ENCODE measurements around the gene AGK.

The AGK gene

GRCh38 chr7:141584935-141585334 lies 33.7 kb downstream of the AGK start:
- no peak for TF ChIP-seq CTCF (IDR thresholded peaks at IDR 0.05)
- Histone ChIP-seq H3K9me3 (peaks cover 3% of the 10 kb centered on the region), H3K27ac (no peak overlapping the region), H3K4me1 (ENCODE audit: control insufficient read depth in 1 of 2, insufficient read depth in 1 of 2, low read depth in 1 of 2, low read length in 1 of 2) (no peaks in the 10 kb centered on the region), H3K27me3 (no peaks in the 10 kb centered on the region), H3K36me3 (no peaks in the 10 kb centered on the region), H3K4me3 (ENCODE audit: low read depth in 1 of 2, low read length in 1 of 2) (no peak overlapping the region)

GRCh38 chr7:141585592-141586510 lies 34.6 kb downstream of the AGK start:
- no peaks in the 10 kb centered on the region for H3K27me3 ChIP-seq
- TF ChIP-seq CTCF (IDR thresholded peaks at IDR 0.05), result no peak
- no peaks in the 10 kb centered on the region for H3K4me1 ChIP-seq (ENCODE audit: control insufficient read depth in 1 of 2, insufficient read depth in 1 of 2, low read depth in 1 of 2, low read length in 1 of 2)
- no peaks in the 10 kb centered on the region for H3K36me3 ChIP-seq
- no peak overlapping the region for H3K4me3 ChIP-seq (ENCODE audit: low read depth in 1 of 2, low read length in 1 of 2)
- H3K27ac ChIP-seq, result no peak overlapping the region
- no peaks in the 10 kb centered on the region for H3K9me3 ChIP-seq

DNA sequence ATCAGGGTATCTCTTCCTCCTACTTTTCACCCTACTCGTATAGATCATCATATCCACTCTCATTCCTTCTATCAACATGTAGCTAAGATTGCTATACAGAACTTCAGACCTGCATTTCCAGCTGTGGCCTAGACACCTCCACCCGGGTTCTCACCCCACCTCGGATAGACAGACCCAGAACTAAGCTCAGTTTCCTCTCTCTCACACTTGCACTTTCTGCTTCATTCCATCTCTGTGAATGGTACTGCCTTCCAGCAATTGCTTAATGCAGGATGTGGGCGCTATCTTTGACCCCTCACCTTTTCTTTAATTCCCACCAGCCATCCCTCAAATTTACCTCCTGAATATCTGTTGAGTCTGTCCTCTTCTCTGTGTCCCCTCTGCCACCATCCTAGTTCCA lies 35.7 kb downstream of the AGK start:
- H3K9me3 ChIP-seq, result no peaks in the 10 kb centered on the region
- no peaks in the 10 kb centered on the region for H3K4me1 ChIP-seq (ENCODE audit: control insufficient read depth in 1 of 2, insufficient read depth in 1 of 2, low read depth in 1 of 2, low read length in 1 of 2)
- H3K27ac ChIP-seq, result no peak overlapping the region
- no peaks in the 10 kb centered on the region for H3K36me3 ChIP-seq
- TF ChIP-seq CTCF (IDR thresholded peaks at IDR 0.05), result no peak
- no peak overlapping the region for H3K4me3 ChIP-seq (ENCODE audit: low read depth in 1 of 2, low read length in 1 of 2)
- H3K27me3 ChIP-seq, result no peaks in the 10 kb centered on the region

DNA sequence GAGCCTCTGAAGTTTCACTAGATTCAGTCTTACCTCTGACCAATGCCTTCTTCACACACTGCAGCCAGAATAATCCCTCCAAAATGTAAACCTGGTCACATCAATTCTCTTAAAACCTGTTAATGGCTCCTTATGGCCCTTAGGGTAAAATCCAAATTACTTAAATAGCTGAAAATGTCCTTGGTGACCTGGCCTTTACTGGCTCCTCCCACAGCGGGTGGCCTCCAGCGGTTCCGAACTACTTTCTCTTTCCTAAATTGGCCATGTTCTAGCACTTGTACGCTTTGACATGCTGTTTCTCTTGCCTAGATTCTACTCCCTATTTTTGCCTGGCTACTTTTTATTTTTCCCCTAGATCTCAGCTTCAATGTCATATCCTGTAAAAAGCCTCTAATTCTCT lies 36.1 kb downstream of the AGK start:
- Histone ChIP-seq H3K27ac (no peak overlapping the region), H3K4me1 (ENCODE audit: control insufficient read depth in 1 of 2, insufficient read depth in 1 of 2, low read depth in 1 of 2, low read length in 1 of 2) (no peaks in the 10 kb centered on the region), H3K9me3 (no peaks in the 10 kb centered on the region), H3K27me3 (no peaks in the 10 kb centered on the region), H3K4me3 (ENCODE audit: low read depth in 1 of 2, low read length in 1 of 2) (no peak overlapping the region), H3K36me3 (no peaks in the 10 kb centered on the region)
- TF ChIP-seq CTCF (IDR thresholded peaks at IDR 0.05), result no peak

GRCh38 chr7:141588912-141589311 lies 37.7 kb downstream of the AGK start:
- Histone ChIP-seq H3K27me3 (no peaks in the 10 kb centered on the region), H3K9me3 (no peaks in the 10 kb centered on the region), H3K36me3 (no peaks in the 10 kb centered on the region), H3K27ac (no peak overlapping the region), H3K4me3 (ENCODE audit: low read depth in 1 of 2, low read length in 1 of 2) (no peak overlapping the region), H3K4me1 (ENCODE audit: control insufficient read depth in 1 of 2, insufficient read depth in 1 of 2, low read depth in 1 of 2, low read length in 1 of 2) (no peaks in the 10 kb centered on the region)
- no peak for TF ChIP-seq CTCF (IDR thresholded peaks at IDR 0.05)
